Kidney tubule cell (primary cell): Measurements from ENCODE around the gene SUCLG1.

ENCODE experiments used
- DNase-seq: peaks from one replicate; pipeline ENCODE4 v3.0.0-alpha.2; 2018; ENCODE audit warnings: low spot score

Gene SUCLG1

GRCh38 chr2:84461310-84461709, 2.2 kb upstream of the SUCLG1 start:
- DNase-seq = no peak

DNA sequence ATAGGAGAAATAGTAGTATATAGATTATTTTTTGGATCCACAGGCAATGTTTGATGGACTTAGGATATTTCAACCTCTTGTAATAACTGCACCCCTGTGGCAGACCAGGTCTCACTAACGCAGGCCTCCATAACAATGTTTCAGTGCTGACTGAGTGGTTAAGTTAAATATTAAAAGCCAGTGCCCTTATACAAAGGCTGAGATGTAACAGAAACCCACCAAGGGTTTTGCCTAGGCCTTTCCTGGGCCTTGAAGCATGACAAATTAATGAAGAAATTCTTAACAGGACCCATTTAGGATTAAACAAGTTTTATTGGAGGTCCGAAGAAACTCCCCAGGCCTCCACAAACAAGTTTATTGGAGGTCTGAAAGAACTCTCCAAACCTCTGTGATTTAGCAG, 1.6 kb upstream of the SUCLG1 start:
- no peak for DNase-seq

DNA sequence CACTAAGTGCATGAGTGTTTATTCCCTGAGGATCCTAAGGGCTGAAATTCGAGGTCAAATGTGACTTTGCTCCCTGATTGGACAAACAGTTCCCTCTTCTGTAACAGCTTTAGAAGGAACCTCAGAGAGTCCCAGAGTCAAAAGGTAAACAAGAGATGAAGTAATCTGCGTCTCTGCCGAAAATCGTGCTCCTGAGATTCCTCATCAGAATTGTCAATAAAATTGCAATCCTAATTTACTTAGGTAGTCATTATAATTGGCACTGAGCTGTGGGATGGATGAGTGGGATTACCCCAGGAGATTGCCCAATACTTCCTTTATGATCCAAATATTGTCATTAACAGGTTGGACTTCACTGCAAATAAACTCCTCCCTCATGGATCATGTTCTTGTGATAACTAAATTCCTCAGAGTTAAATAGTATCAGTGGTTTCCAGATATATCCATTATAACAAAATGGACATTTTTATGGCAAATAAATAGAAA, 907 bp upstream of the SUCLG1 start:
- DNase-seq = no peak

- DNase-seq = no peak
These were observed 496 bp downstream of the SUCLG1 start for GRCh38 chr2:84458551-84459017.

DNA sequence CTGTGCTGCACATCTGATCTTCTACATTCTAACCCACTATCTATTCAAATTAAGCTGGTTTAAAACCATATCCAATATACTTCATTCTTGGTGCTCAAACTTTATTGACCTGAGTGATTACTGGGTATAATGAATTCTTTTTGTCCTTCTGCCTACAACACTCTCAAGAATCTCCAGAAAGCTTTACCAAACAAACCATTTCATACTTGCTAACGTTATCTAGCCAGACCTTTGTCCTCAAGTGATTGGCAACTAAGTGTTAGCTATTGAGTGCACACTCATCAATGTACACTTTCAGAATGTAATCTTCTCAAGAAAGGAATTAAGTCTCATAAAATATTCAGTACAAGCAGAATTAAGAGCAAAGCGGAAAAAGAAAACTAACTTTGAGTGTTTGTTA, 1.4 kb downstream of the SUCLG1 start:
- DNase-seq = no peak

GRCh38 chr2:84456156-84456555, 2.9 kb downstream of the SUCLG1 start:
- DNase-seq = no peak

GRCh38 chr2:84454581-84454980, 4.5 kb downstream of the SUCLG1 start:
- no peak for DNase-seq

GRCh38 chr2:84452624-84453023, 6.5 kb downstream of the SUCLG1 start:
- no peak for DNase-seq

- DNase-seq = no peak
These were observed 7.5 kb downstream of the SUCLG1 start for GRCh38 chr2:84451579-84451978.

GRCh38 chr2:84450288-84451227, 8.5 kb downstream of the SUCLG1 start:
- no peak for DNase-seq

DNA sequence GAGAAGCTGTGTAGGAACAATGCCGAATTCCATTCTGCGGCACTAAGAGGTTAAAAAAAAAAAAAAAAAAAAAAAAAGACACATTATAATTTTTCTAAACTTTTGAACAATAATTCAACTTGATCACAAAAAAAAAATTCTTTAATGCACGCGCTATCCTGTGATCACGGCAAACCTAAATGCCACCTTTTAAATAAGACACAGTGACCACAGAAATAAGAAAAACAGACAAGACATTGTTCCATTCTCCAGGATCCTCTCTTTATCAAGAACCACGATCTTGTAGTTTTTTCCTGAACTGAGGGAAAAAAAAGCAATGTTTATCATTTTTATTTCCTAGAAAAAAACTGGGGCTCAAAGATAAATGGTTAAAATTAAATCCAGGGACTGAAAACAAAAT, 9.4 kb downstream of the SUCLG1 start:
- DNase-seq = no peak

GRCh38 chr2:84449055-84449454, 10.0 kb downstream of the SUCLG1 start:
- DNase-seq = no peak

DNA sequence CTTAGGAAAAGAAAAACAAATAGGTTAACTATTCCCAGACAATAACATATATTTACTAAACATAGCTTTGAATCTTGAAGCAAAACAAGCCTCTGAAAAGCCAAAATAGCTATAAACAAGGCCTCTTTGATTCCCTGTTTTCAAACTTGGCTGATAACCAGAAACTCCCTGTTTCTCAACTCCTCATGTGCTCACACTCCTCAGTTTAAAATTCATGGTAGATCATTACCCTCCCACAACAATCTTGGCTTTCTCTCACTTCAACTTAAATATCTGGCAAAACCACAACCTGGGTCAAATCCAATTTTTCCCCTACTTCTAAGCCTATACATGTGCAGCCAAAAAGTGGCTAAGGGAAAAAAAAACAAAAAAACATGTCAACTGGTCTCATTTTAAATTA, 15.6 kb downstream of the SUCLG1 start:
- no peak for DNase-seq

GRCh38 chr2:84442888-84443287, 16.2 kb downstream of the SUCLG1 start:
- DNase-seq = no peak

GRCh38 chr2:84441505-84441904, 17.6 kb downstream of the SUCLG1 start:
- DNase-seq = no peak

GRCh38 chr2:84441036-84441435, 18.0 kb downstream of the SUCLG1 start:
- no peak for DNase-seq

DNA sequence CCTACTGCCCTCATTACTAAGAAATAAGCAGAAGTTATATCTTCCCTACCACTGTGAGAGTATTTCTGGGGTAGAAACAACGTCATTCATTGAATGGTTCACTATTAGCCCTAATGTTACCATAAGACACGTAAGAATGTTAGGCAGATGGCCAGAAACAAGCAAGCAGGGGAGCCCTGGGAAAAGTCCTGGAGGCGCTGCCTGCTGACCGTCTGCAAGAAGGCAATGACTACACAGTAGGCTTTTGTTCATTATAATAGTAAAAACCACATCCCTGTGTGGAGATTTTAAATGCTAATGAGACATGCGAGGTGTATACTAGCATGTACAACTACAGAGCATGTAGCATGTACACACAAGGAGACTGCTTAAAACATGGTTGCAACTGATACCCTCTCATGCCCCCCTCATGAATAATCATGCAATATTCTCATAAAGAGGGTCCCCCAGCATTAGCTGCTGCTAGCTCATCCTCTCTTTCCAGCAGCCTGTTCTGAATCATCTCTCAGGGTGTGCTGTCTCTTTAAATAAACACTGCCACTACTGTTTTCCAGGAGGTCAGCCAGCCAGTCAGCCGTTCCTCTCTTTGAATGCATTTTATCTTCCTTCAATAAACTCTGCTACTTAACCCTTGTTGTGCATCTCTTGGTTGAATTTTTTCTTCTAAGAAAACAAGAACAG, 23.6 kb downstream of the SUCLG1 start:
- DNase-seq = peak; percentile 56

DNA sequence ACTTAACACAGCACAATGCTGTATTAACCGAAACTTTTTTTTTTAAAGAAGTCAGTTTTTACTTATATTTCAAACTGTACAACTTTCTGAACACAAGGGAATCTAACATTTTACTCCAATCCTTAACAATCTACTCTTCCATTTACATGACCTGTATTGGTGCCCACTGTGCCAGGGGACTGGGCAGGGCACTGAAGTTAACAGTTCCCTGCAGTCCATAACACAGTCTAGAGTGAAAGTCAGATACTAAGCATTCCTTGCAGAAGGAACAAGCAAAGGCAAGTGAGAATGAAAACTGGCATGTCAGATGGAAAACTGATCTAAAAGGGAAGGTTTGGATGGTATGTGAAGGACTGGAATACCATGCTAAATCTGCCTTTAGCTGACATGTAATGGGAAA, 29.8 kb downstream of the SUCLG1 start:
- no peak for DNase-seq

DNA sequence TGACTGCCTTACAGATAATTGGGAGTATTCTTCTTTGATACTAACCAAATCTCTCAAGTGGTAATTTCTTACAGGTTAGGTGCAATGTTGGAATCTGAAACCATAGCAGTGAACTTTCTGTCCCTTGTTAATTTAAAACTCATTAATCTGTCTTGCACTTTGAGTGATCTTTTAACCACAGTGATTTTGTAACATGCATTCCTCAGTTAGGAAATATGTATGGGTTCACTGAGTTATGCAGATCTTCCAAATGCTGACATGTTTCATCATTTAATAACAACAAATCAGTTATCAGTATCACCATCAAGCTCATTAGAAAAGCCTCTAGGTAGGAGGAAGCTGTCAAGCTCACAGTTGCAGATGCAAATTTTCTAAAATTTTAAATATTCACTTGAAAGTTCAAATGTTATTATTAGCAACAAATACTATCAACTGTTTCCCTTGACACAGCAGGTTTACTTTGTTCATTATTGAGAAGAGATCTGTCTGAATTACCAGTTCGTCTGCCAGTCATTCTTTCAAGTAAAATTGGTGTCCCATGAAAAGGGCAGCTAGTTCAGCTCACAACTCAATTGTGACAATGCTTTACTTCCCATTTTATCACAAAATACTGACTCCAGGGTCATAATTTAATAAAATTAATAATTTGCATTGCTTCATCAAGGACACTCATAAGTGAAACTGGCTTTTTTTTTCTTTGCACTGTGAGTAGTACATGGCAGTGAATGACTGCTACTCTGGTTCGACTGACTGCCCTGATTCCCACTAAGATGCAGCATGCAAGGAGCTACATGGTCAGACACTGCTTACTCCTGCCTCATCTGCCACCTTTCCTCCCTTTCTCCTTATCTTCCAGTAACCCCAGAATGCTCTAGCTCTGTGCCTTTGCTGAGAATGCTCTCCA, 31.6 kb downstream of the SUCLG1 start:
- peak; percentile 47 for DNase-seq

DNA sequence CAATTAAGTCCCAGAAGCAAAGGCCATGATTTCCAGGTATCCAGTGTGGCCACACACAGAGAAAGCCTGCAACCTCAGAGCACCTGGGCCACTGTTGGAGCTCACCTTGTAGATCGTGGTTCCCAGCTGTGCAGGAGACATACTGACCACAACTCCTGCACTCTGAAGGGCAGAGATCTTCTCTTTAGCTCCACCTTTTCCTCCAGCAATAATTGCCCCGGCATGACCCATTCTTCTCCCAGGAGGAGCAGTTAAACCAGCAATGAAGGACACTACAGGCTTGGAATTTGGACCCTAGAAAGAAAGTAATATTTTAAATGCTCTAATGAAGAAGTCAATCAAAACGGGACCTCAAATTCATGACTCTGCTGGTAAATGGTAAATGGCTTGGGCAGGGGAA, 33.8 kb downstream of the SUCLG1 start:
- no peak for DNase-seq

- peak; percentile 8 for DNase-seq
These were observed 34.9 kb downstream of the SUCLG1 start for GRCh38 chr2:84424152-84424551.

DNA sequence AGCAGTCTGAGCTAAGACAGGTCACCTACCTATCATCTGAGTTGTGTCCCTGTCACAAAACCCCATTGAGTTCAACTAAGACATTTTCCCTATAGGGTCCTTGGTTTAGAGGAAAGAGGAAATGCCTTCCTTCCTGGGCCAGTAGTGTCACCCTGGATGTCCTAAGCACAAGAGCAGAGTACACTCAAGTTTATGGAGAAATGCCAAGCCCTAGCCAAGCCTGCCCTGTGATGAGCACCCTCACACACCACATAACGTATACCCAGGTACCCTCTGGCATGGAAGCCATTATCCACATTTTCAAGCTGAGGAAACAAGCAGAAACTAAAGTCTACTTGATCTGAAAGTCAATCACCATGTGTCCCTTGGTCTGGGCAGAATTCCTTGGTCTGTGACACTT, 37.3 kb downstream of the SUCLG1 start:
- DNase-seq = no peak
